ENCODE results near the gene WNT6. TPM values are rescaled to one million over a fixed set of nuclear protein-coding genes. Genes with fewer than 3 reads are reported as not detected.

Gene WNT6
- polyA plus RNA-seq, 3 donors = 0.36 to 0.61 (median 0.43) TPM

- DNase-seq = no peak
Observed at GRCh38 chr2:218856896-218857243, 2.7 kb upstream of the WNT6 start.

DNA sequence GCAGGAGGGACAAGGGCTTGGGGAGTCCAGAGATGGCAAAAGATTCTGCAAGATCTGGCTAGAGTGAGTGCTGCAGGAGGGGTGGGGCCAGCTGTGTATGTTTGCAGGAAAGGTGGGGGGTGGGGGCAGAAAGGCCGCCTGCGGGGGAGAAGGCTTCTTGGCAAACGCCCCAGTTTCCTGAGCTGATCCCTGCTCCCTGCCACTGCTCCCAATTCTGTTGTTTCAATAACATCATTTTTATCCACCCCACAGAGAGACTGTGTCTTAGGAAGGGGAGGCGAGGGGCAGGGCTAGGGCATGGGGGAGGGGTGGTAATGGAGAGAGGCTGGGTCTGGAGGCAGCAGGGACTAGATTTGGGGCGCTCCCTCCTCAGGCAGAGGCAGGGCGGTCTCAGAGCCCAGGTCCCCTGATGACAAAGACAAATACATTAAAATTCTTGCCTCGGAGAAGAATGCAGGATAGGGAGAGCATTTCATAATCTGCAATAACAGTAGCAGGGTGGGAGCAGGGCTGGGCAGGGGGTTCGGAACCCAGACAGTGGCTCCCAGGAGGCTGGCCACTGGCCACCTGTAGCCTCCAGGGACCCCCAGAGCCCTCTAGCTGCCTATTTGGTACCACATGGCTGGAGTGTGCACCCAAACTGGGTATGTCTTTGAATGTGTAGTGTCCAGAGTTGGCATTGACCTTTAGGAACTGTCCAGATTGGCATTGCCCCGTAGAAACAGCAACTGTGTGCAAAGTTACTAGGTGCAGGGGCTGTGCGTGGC lies 2.1 kb upstream of the WNT6 start:
- DNase-seq = no peak

DNA sequence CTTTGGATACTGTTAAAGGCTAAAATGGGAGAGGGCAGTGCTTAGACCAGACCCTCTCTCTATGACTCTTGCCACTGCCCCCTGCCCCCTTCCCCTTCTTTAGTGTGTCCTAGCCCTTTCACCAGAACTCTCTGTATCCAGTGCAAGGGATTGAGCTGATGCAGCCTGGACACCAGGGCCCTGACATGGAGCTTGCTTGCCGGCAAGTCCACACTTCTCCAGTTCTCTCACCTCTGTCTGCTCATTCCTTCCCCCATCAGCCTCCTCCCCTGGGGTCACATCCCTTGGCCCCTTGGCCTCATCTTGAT lies 1.5 kb upstream of the WNT6 start:
- DNase-seq = no peak

DNA sequence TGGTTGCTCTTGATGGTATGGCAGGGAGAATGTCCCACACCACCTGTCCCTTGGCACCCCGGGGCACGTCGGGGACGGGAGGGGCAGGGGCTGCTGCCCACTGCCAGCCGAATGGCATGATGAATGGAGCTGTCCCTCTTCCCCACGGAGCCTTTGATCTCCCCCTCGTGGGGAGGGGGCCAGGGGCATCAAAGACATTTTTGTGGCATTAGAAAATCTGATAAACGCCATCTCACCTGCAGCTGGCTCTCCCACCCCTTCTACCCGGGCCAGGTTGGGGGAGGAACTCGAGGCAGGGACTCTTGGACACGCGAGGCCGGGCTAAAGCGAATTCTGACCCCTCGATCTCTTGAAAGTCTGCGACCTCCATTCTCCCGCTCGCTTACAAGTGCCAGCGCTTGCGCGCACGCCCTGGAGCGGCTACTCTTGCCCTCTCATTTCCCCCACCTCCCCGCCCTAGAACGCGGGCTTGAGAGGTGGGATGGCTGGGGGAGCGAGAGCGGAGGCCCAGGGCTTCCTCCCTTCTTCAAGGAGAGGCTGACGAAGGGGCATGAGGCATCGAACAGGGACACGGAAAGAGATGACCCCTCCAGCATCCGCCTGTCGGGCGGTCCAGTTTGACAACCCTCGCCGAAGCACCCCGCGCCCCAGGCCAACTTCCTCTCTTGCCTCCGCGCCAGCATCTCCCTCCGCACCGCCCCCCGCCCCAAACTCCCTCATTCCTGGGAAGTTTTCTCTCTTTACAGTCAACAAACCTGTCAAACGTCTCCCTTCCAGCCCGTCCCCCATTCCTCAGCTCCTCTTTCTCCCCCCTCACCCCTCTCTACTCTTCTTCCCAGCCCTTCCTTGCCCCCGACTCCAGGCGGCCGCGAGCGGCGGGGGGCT lies 692 bp upstream of the WNT6 start:
- DNase-seq = no peak

DNA sequence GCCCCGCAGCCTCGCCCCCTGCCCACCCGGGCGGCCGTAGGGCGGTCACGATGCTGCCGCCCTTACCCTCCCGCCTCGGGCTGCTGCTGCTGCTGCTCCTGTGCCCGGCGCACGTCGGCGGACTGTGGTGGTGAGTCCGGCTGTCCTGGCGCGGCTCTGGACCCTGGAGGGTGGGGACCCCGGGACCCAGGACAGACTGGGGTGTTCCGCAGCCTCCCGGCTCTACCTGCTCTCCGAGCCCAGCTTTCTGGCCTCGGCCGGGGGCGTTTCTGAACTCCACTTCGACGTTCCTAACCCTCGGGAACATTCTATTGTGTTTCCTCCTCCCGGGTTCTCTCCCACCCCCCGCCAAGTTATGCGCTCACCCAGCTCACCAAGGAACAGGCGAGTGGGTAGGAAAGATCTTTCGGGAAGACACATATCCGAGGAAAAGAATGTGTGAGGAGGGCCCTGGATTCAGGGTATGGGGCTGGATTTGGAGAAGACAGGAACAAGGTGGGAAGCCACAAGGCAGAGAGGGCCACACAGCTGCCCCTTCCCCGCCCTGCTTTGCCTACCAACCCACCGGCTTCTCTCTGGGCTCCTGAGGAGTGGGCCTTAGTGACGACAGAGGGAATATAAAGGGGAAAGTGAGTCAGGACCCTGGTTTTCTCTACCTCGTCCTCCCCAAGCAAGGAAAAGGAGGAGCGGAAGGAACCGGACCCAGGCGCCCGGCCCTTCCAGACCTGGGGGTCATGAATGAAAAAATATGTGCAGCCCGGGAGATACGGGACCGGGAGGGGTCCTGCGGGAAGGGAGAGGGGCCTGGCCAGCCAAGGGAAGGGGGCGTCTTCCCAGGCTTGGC lies 605 bp downstream of the WNT6 start:
- no peak for DNase-seq

DNA sequence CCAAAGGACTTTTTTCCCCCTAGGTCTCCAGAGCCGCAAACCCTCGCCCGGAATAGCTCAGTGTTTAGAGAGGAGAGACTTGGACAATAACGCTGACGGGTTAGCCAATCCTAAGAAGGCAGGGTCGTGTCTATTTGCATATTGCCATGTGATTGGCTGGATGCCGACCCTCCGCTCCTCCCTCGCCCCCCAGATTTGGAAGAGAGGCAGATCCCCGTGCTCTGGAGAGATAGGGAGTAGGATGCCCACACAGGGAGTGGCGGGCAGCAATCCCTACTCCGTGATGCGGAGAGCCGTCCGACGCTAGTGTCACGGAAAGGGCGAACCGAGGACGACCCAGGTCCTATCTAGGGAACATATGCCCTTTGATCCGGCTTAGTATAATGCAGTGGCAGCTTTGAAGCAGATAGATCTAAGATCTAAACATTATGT lies 1.4 kb downstream of the WNT6 start:
- peak; percentile 88 for DNase-seq

DNA sequence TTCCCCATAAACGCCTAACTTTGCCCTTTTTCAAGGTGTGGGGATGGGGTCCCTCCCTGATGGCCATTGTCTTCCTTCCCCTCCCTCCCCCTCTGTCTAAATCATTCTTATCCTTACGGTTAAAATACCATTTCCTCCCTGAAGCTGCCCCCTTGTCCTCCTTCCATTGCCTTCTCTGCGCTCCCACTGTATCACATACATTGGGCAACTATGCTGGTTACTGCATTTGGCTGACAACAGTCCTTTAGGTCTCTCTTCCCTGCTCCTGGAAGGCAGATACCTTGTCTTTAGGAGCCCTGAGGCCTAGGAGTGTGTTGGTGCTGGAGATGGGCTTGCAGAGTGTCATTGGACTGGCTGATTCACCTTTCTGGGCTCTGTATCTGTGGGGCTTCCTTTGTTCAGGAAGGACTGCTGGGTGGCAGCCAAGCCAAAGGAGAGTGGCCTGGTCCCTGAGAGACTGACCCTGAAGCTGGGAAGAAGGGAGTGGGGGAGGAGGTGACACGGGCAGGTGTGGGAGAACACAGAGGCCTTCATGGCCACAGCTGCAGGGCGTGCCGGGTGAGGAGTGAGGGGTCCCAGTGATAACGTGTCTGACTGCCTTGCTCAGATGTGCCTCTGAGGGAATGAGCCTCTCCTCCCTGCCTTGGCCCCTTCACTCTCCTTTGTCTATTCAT lies 2.2 kb downstream of the WNT6 start:
- no peak for DNase-seq

DNA sequence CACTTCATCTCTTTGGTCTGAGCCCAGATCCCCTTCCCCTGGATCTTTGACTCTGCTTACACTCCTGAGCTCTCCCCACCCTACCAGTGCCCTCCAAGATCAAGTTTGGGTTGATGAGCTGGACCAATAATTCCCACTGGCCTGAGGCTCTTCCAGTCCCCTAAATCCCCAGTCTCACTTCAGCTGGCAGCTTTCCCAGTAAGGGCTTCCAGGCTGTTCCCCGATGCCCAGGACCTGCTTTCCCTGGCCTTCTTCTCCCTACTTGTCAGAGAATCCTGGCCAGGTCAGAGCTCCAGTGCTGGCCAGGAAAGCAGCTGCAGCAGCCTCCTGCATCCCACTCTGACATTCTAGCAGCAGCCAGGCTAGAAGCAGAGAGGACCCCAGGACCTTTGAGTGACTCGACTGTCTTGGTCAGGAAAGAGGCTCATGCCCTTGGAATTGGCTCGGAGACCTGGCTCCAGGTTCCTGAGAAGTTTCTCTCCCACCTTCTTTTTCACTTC lies 3.5 kb downstream of the WNT6 start:
- DNase-seq = no peak

GRCh38 chr2:218865396-218865795 lies 5.8 kb downstream of the WNT6 start:
- no peak for DNase-seq

GRCh38 chr2:218865999-218866398 lies 6.4 kb downstream of the WNT6 start:
- no peak for DNase-seq

- DNase-seq = no peak
Observed at GRCh38 chr2:218867900-218868299, 8.3 kb downstream of the WNT6 start.

DNA sequence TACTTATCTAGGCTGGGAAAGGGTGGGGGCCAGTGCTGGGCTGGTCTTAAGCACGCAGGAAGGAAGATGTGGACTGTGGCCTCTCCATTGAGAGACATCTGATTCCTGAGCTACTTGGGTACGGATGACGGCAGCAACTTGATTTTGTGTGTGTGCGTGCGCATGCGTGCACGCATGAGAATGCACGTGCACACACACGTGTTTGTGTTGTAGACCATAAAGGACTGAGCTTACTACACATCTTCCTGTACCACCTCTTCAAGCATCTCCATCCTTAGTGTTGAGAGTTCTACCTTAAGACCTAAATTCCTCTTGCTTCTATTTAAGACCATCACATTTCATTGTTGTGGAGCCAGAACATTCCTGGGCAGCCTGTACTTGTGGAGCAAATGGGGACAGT lies 9.5 kb downstream of the WNT6 start:
- DNase-seq = no peak

DNA sequence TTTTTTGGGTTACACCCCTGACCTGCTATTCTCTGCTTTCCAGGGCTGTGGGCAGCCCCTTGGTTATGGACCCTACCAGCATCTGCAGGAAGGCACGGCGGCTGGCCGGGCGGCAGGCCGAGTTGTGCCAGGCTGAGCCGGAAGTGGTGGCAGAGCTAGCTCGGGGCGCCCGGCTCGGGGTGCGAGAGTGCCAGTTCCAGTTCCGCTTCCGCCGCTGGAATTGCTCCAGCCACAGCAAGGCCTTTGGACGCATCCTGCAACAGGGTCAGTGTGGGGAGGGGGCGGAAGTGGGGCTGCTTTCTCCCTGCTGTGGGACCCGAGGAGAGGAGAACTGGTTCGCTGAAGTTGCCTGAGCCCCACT lies 11.4 kb downstream of the WNT6 start:
- DNase-seq = no peak

GRCh38 chr2:218871345-218872302 lies 12.0 kb downstream of the WNT6 start:
- no peak for DNase-seq

- no peak for DNase-seq
Observed at GRCh38 chr2:218872645-218873358, 13.2 kb downstream of the WNT6 start.

- no peak for DNase-seq
Observed at GRCh38 chr2:218873359-218874194, 14.0 kb downstream of the WNT6 start.

DNA sequence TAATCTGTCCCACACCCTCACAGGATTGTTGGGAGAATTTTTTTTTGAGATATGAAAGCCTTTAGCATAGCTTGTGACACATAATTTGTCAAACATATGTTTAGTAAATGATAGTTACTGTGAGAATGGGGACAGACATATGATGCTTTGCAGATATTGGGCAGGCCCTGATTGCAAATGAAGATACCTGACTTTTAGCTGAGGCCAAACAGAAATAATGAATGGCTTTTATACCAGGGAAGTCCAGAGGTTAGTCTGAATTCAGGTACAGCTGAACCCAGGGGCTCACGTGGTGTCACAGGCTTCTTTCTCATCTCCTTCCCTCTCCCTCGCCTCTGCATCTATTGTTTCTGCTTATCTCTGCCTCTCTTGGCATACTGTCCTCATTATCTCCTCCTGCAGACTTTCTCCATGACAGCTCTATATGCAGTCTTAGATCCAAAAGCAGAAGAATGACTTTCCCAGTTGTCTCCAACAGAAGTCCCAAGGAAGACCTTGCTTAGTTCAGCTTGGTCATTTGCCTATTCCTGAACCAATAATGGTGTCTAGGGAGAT lies 16.2 kb downstream of the WNT6 start:
- no peak for DNase-seq

DNA sequence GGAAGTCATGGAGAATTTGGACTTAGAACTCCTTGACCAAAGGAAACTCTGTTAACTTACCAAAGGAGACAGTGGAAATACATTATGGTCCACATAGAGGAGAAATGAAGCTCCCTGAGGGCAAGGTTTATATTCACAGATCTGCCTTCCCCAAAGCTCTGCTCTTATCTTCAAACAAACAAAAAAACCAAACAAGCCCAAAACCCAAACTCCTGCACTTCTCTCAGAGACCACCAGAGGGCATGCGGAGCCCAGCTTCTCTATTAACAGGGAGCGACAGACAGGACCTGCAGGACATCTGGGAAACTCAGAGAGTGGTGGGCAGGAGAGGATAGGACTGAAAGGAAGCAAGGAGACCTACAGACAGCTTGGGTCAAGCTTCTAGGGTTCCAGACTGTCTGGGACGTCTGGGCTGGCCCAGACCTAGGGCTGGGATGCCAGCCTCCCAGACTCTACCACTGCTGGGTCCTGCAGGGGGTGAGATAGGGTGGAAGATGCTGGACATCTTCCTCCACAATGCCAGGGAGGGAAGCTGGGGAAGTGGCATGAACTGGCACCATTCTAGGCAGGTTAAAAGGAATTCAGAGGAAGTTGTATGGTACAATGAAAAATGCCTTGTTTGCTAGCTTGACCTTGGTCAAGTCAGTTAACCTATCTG lies 17.1 kb downstream of the WNT6 start:
- DNase-seq = peak; percentile 79
